Stimulated activated CD8-positive, alpha-beta memory T cell treated with anti-CD3 and anti-CD28 coated beads, Interleukin-7, amount 100 ng/mL, for 1 hour (primary cell): Measurements from ENCODE around the gene REST.
A peak's percentile ranks its signal among the peaks of the same experiment; 100 is the strongest.

Source experiments
- DNase-seq, 2 donors: peaks; one replicate each; pipeline ENCODE4 v3.0.0-alpha.2; 2020; ENCODE audit warnings: low read depth in 2 of 2

REST gene

DNA sequence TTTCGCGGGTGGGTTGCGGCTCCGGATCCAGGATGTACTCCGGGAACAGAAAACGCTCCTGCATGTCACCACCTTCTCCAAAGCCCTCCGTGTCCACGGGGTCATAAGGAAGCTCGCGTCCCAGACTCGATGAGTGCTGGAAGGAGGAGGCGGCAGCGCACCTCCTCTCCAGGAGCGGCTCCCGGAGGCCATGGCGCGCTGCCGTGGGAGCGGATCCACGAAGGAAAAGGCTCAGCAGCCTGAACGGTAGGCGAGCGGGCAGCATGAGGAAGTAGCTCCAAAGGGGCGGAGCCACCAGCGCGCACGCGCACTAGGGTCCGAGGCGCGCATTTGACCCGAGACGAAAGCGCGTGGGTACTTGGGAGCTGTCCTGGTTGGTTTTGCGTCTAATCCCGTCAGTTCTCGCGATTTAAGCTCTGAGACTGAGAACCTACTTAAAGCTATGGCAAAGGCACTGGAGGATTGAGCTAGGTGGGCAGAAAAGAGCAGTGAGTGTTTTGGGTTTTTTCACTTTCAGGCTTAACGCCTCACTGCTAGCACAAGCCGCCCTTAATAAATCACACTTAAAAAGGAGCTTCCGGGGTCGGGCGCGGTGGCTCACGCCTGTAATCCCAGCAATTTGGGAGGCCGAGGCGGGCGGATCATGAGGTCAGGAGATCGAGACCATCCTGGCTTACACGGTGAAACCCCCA lies 69.8 kb downstream of the REST start, which contains the start of gene NOA1:
Gene NOA1, minus strand, starts transcription at position 286 of the 692 bp plus-strand sequence. Its CDS starts 21 bp downstream, at position 265.
- DNase-seq = peak; percentile 95 to 96

DNA sequence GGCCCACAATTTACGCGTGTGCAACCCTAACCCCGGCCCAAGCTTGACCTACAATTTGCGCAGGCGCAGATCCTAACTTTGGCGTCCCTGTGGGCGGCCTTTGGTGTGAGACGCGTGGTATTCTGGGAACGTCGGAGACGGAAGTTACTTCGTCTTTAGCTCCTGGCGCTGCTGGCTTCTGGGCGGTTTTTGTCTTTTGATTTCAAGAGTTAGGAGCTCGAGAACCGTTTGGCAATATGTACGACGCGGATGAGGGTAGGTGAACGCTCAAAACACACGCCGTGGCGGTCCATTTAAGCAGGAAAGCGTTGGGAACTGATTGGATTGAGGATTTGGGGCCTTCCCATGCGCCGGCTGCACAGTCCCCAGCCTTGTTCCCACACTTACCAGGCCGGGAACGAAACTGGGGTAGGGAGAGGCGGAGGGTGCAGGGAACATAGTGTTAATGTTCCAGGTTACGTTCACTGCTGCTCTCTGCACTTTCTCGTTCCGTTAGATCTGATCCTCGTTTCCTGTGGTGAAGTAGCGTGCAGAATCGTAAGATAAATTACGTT lies 71.1 kb downstream of the REST start, which contains the start of gene POLR2B:
Gene POLR2B, plus strand, starts transcription at position 147 of the 554 bp plus-strand sequence. Its CDS starts 90 bp downstream, at position 237.
- DNase-seq = peak; percentile 71

DNA sequence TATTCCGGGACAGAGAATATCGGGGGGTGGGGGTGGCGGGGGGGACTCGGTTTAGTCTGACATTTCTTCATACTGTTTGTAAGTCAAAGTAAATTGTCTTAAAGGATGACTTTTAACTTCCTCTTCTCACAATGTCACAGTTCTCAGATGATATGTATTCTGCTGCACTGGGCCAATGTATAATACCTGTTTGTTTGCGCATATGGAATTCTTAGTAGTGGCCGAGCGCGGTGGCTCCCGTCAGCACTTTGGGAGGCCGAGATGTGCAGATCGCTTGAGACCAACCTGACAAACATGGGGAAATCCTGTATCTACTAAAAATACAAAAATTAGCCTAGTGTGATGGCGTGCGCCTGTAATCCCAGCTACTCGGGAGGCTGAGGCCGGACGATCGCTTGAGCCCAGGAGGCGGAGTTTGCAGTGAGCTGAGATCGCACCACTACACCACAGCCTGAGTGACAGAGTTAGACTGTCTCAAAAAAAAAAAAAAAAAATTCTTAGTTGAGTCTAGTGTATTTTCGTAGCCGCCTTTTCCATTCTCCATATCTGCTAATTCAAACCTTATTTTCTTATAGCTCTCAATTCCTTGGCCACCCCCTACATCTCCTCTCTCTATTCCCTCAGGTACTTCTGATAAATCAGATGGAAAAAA lies 71.8 kb downstream of the REST start:
- no peak for DNase-seq

DNA sequence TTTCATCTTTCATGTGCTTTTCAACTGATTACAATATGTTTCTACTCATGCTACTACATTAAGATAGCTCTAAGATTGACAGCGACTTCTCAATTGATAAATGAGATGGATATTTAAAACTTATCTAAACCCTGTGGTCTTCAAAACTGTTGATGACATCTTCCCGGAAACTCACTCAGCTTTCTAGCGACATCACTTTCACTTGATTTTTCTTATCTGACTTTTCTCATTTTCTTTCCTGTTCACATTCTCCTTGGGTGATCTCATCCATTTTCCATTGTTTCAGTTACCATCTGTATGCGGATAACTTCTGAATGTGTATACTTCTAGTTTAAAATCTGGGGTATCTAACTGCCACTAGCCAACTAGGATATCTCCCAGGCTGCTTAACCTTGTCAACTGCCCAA lies 74.1 kb downstream of the REST start:
- no peak for DNase-seq

DNA sequence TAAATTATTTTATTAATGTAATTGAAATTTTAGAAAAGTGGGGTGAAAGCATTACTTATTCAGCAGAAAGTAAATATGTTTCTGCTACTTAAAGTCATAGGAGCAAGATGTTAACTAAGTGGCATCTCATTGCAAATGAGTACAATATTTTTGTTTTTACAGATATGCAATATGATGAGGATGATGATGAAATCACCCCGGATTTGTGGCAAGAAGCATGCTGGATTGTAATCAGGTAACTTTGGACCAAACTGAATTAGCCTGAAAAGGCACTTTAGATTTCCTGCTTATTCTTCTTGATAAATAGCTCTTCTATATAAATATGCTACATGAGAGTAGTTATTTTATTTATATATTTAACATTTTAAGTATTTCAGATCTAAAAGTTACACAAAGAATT lies 78.5 kb downstream of the REST start:
- DNase-seq = no peak

DNA sequence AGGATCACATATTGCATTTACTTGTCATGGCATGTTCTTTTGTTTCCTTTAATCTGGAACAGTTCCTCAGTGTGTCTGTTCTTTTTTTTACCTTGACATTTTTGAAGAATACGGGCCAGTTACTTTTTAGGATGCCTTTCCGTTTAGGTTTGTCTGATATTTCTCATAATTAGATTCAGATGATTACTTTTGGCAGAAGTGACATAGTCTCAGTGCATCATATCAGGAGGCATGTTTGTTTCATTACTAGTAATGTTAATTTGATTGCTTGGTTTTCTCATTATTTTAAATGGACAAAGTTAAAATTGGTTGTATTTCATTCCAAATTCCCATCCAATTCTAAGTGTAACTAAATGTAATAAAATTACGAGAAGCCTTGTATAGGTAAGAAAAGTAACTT lies 79.3 kb downstream of the REST start:
- DNase-seq = no peak

DNA sequence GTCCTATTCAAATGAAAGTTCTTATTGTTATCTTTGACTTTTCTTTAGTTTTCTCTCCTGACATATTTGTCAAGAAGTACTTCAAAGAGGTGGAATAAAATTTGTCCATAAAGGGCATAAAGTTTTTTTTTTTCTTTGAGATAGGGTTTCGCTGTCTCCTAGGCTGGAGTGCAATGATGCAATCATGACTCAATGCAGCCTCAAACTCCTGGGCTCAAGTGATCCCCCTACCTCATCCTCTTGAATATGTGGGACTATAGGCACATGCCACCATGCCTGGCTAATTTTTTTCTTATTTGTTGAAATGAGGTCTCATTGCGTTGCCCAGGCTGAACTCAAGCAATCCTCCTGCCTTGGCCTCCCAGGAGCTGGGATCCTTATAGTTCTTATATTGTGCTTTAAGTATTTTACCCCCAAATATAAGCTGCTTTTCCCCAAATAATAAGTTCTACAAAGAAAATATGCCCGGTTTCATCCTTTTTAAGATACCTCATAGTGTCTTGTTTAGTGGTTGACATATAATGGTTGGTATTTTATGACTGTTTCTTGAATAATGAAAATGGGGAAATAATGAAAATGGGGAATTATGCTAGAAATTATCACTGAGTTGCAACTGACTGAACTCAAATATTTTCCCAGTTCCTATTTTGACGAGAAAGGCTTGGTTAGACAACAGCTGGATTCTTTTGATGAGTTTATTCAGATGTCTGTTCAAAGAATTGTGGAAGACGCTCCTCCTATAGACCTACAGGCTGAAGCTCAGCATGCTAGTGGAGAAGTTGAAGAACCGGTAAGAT lies 82.6 kb downstream of the REST start:
- no peak for DNase-seq

DNA sequence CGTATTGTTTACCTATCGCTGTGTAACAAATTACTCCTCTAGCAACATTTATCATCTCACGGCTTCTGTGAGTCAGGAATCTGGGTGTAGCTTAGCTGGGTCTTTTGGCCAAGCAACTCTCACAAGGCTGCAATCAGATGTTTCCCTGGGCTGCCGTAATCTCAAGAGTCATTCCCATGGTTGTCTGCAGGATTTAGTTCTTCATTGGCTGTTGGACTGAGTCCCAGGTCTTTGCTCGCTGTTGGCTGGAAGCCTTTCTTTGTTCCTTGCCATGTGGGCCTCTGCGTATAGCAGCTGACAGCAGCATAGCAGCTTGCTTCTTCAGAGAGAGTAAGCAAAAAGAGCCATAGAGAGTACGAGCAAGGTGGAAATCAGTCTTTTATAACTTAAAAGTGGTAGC lies 87.8 kb downstream of the REST start:
- no peak for DNase-seq

DNA sequence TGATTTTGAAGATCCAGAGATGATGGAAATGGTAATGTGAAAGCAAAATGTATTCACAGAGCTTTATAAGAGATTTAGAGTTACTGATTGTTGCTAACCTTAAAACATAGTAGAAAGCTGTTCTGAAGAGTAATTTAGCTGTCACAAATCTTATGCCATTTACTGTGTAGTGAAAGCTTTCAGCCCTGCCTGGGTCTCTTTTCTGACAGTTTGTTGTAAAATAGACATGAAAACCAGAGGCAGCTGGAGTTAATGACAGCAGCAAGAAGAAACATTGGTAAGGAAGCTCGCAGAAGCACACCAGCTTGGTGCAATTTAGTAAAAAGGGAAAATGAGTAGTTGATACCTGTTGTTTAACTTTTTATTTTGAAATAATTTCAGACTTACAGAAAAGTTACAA lies 92.1 kb downstream of the REST start:
- no peak for DNase-seq

DNA sequence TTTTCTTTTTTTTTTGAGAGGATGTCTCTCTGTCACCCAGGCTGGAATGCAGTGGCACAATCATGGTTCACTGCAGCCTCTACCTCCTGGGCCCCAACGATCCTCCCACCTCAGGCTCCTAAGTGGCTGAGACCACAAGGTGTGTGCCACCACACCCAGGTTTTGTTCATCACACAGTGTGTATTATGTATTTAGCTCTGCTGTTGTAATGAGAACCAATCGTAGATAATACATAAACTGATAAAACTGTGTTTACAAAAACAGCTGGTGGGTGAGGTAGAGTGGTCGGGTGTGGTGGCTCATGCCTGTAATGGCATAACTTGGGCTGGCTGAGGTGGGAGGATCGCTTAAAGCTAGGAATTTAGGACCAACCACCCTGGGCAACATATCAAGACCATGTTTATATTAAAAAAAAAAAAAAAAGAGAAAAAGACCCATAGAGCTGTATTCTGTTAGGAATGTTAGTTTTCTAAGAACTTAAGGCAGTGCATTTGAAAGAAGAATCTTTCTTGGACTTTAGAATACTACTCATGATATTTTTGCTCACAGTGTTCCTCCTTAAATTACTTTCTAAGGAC lies 105.9 kb downstream of the REST start:
- DNase-seq = no peak
